Inferior parietal cortex (tissue), 1 donor: ENCODE results near the gene OLIG1.

ENCODE experiments used
- DNase-seq: peaks from one replicate; pipeline ENCODE4 v3.0.0-alpha.2; 2016; ENCODE audit errors: extremely low spot score

Gene OLIG1

GRCh38 chr21:33031152-33031911 is 38.6 kb upstream of the OLIG1 start:
- no peak for DNase-seq

- DNase-seq: no peak
These were observed 37.4 kb upstream of the OLIG1 start for GRCh38 chr21:33032434-33033047.

- DNase-seq: no peak
These were observed 36.6 kb upstream of the OLIG1 start for GRCh38 chr21:33033094-33033951.

- no peak for DNase-seq
These were observed 36.0 kb upstream of the OLIG1 start for GRCh38 chr21:33033961-33034413.

- no peak for DNase-seq
These were observed 34.8 kb upstream of the OLIG1 start for GRCh38 chr21:33035147-33035546.

GRCh38 chr21:33036430-33037162 is 33.3 kb upstream of the OLIG1 start:
- no peak for DNase-seq

GRCh38 chr21:33037501-33037900 is 32.4 kb upstream of the OLIG1 start:
- DNase-seq: no peak

GRCh38 chr21:33039536-33039935 is 30.4 kb upstream of the OLIG1 start:
- peak; percentile 73 for DNase-seq

GRCh38 chr21:33040215-33040614 is 29.7 kb upstream of the OLIG1 start:
- DNase-seq: no peak

- no peak for DNase-seq
These were observed 28.0 kb upstream of the OLIG1 start for GRCh38 chr21:33041981-33042380.

- no peak for DNase-seq
These were observed 27.1 kb upstream of the OLIG1 start for GRCh38 chr21:33042812-33043211.

- no peak for DNase-seq
These were observed 23.5 kb upstream of the OLIG1 start for GRCh38 chr21:33046455-33046854.

- no peak for DNase-seq
These were observed 22.7 kb upstream of the OLIG1 start for GRCh38 chr21:33047231-33047630.

GRCh38 chr21:33051925-33052324 is 18.0 kb upstream of the OLIG1 start:
- no peak for DNase-seq

GRCh38 chr21:33053951-33054350 is 16.0 kb upstream of the OLIG1 start:
- no peak for DNase-seq

- DNase-seq: no peak
These were observed 13.9 kb upstream of the OLIG1 start for GRCh38 chr21:33055991-33056390.

- no peak for DNase-seq
These were observed 12.5 kb upstream of the OLIG1 start for GRCh38 chr21:33057385-33057940.

- no peak for DNase-seq
These were observed 11.4 kb upstream of the OLIG1 start for GRCh38 chr21:33058527-33058926.

- DNase-seq: no peak
These were observed 11.0 kb upstream of the OLIG1 start for GRCh38 chr21:33058957-33059356.

GRCh38 chr21:33059380-33059841 is 10.5 kb upstream of the OLIG1 start:
- DNase-seq: no peak

GRCh38 chr21:33061233-33061632 is 8.7 kb upstream of the OLIG1 start:
- no peak for DNase-seq
